ENCODE data around the gene EYS.

DNA sequence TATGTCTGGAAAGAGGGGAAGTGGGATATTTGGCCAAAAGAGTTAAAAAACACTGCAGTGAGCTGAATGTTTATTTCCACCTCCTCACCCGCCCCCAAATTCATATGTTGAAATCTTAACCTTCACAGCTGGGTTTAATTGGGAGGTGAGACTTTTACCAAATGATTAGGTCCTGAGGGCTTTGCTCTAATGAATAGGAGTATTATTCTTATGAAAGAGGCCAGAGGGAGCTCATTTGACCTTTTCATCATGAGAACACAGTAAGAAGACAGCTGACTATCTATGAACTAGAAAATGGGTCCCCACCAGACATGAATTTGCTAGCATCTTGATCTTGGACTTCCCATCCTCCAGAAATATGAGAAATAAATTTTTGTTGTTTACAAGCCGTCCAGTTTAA is 1042.5 kb downstream of the EYS start:
- TF ChIP-seq, protein P1, sequence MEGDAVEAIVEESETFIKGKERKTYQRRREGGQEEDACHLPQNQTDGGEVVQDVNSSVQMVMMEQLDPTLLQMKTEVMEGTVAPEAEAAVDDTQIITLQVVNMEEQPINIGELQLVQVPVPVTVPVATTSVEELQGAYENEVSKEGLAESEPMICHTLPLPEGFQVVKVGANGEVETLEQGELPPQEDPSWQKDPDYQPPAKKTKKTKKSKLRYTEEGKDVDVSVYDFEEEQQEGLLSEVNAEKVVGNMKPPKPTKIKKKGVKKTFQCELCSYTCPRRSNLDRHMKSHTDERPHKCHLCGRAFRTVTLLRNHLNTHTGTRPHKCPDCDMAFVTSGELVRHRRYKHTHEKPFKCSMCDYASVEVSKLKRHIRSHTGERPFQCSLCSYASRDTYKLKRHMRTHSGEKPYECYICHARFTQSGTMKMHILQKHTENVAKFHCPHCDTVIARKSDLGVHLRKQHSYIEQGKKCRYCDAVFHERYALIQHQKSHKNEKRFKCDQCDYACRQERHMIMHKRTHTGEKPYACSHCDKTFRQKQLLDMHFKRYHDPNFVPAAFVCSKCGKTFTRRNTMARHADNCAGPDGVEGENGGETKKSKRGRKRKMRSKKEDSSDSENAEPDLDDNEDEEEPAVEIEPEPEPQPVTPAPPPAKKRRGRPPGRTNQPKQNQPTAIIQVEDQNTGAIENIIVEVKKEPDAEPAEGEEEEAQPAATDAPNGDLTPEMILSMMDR (IDR thresholded peaks at IDR 0.05): no peak
- TF ChIP-seq POLR2AphosphoS5 (IDR thresholded peaks at IDR 0.05) (no peak), EP300 (IDR thresholded peaks at IDR 0.05) (no peak), POLR2A (IDR thresholded peaks at IDR 0.05) (no peak)

Data from gastroesophageal sphincter (tissue), 3 donors.